22Rv1 (cell line): ENCODE measurements around the gene LAPTM5.

ENCODE experiments used
- CTCF ChIP-seq: fragments of 450-650 bp; IDR thresholded peaks from 2 replicates; pipeline ENCODE4 v1.5.1; 2017; ENCODE audit warnings: mild to moderate bottlenecking
- ZFX ChIP-seq: fragments of 450-650 bp; IDR thresholded peaks from 2 replicates; pipeline ENCODE4 v1.6.1; 2017; ENCODE audit warnings: antibody characterized with exemption, borderline replicate concordance

GRCh38 chr1:30785181-30785580 is 27.6 kb upstream of the LAPTM5 start:
- TF ChIP-seq CTCF (no peak), ZFX (no peak)
